ENCODE results near the gene ACOT7.

GRCh38 chr1:6321205-6321604 lies 72.4 kb downstream of the ACOT7 start:
- no peak for TF ChIP-seq EP300 (IDR thresholded peaks at IDR 0.05; ENCODE audit: borderline replicate concordance)
- no peak for TF ChIP-seq REST (IDR thresholded peaks at IDR 0.05; ENCODE audit: low read depth)
- no peak for TF ChIP-seq TAF1 (IDR thresholded peaks at IDR 0.05; ENCODE audit: low read depth)
- no peak for TF ChIP-seq FOXM1 (IDR thresholded peaks at IDR 0.05; ENCODE audit: borderline replicate concordance, low read depth)
- no peak for TF ChIP-seq NFIC (IDR thresholded peaks at IDR 0.05)
- TF ChIP-seq YY1 (IDR thresholded peaks at IDR 0.05; ENCODE audit: low read depth) = no peak
- TF ChIP-seq MAX (IDR thresholded peaks at IDR 0.05) = no peak
- no peak for TF ChIP-seq CREB1 (IDR thresholded peaks at IDR 0.05; ENCODE audit: low read depth)
- TF ChIP-seq RAD21 (IDR thresholded peaks at IDR 0.05; ENCODE audit: low read depth) = no peak
- no peak for TF ChIP-seq EGR1 (IDR thresholded peaks at IDR 0.05)
- no peak for TF ChIP-seq CEBPB (IDR thresholded peaks at IDR 0.05)
- TF ChIP-seq USF1 (IDR thresholded peaks at IDR 0.05) = no peak
- TF ChIP-seq ZBTB7A (IDR thresholded peaks at IDR 0.05; ENCODE audit: low read depth) = no peak
- TF ChIP-seq TCF12 (IDR thresholded peaks at IDR 0.05; ENCODE audit: low read depth) = no peak
